Measurements from ENCODE around the gene OR51M1.

GRCh38 chr11:5339771-5340322, 43.8 kb upstream of the OR51M1 start:
- TF ChIP-seq ELF1 (IDR thresholded peaks at IDR 0.05; ENCODE audit: borderline replicate concordance, low read depth) (no peak), CTCF (IDR thresholded peaks at IDR 0.05 in 2 of 3, conservative IDR thresholded peaks at IDR 0.05 in 1 of 3; ENCODE audit: borderline replicate concordance in 1 of 3, insufficient read depth in 1 of 3, low read depth in 2 of 3, low read length in 2 of 3) (no peak), POLR2A (IDR thresholded peaks at IDR 0.05; ENCODE audit: borderline replicate concordance, extremely low read depth, insufficient read depth, insufficient read length) (no peak)

All from HCT116 (cell line).